Activated naive CD8-positive, alpha-beta T cell treated with anti-CD3 and anti-CD28 coated beads for 36 hours (primary cell): ENCODE results near the gene GLIS1. TPM values are rescaled to one million over a fixed set of nuclear protein-coding genes. Genes with fewer than 3 reads are reported as not detected.

Experiments used
- DNase-seq: peaks from one replicate; pipeline ENCODE4 v3.0.0; 2021
- H3K27ac Mint-ChIP-seq: one replicate; pipeline ENCODE4 v1.8.0; 2022; ENCODE audit warnings: mild to moderate bottlenecking, moderate library complexity, mixed read lengths
- H3K27me3 Mint-ChIP-seq: one replicate; pipeline ENCODE4 v1.8.0; 2022; ENCODE audit warnings: mild to moderate bottlenecking, mixed read lengths
- H3K36me3 Mint-ChIP-seq: one replicate; pipeline ENCODE4 v1.8.0; 2021; ENCODE audit warnings: mild to moderate bottlenecking, mixed read lengths
- H3K4me1 Mint-ChIP-seq: one replicate; pipeline ENCODE4 v1.8.0; 2021; ENCODE audit warnings: mixed read lengths
- H3K4me3 Mint-ChIP-seq: one replicate; pipeline ENCODE4 v1.8.0; 2022; ENCODE audit warnings: mild to moderate bottlenecking, moderate library complexity, mixed read lengths
- H3K9me3 Mint-ChIP-seq: one replicate; pipeline ENCODE4 v1.8.0; 2022; ENCODE audit warnings: mixed read lengths
- total RNA-seq, 2 experiments: library from RNA; stranded (reverse); gene quantifications; one replicate each; pipeline ENCODE4 v1.2.3, GENCODE V29; 2021

The GLIS1 gene
- total RNA-seq, 2 experiments from 2014 or later: 0.10 TPM; not detected in 1

- H3K4me3 Mint-ChIP-seq: no peak overlapping the region
- H3K36me3 Mint-ChIP-seq: no peaks in the 10 kb centered on the region
- no peaks in the 10 kb centered on the region for H3K9me3 Mint-ChIP-seq
Measured at GRCh38 chr1:53696990-53697389, 42.0 kb downstream of the GLIS1 start.

DNA sequence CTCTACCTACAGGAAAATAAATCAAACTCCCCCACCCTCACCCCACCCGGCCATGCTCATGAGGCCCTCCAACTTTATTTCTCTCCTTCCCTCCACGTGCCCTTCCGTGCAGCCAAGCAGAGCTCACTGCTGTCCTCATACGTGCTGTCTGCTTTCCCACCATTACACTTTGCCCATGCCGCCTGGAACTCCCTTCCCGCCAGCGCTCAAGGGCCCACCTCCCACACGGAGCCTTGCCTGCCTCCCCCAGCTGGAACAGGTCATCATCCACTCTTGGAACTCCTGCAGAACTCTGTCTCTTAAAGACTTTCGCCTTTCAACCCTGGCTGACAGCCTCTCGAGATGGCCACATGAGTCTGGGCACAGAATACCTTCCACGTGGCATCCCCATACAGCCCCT is 42.4 kb downstream of the GLIS1 start:
- no peaks in the 10 kb centered on the region for H3K9me3 Mint-ChIP-seq
- H3K4me1 Mint-ChIP-seq: no peaks in the 10 kb centered on the region
- no peak overlapping the region for H3K4me3 Mint-ChIP-seq
- no peaks in the 10 kb centered on the region for H3K27me3 Mint-ChIP-seq
- DNase-seq: no peak
- no peak overlapping the region for H3K27ac Mint-ChIP-seq
- no peaks in the 10 kb centered on the region for H3K36me3 Mint-ChIP-seq

More at GRCh38 chr1:53696990-53697389, 42.0 kb downstream of the GLIS1 start:
- Mint-ChIP-seq H3K4me1 (no peaks in the 10 kb centered on the region), H3K27ac (no peak overlapping the region), H3K27me3 (no peaks in the 10 kb centered on the region)
- no peak for DNase-seq

GRCh38 chr1:53696051-53696450 is 42.9 kb downstream of the GLIS1 start:
- Mint-ChIP-seq H3K4me3 (no peak overlapping the region), H3K36me3 (no peaks in the 10 kb centered on the region), H3K9me3 (no peaks in the 10 kb centered on the region), H3K4me1 (no peaks in the 10 kb centered on the region), H3K27ac (no peak overlapping the region), H3K27me3 (no peaks in the 10 kb centered on the region)
- no peak for DNase-seq

- Mint-ChIP-seq H3K36me3 (no peaks in the 10 kb centered on the region), H3K27ac (no peak overlapping the region), H3K9me3 (no peaks in the 10 kb centered on the region)
Measured at GRCh38 chr1:53695116-53695515, 43.8 kb downstream of the GLIS1 start.

GRCh38 chr1:53694718-53695091 is 44.3 kb downstream of the GLIS1 start:
- no peak overlapping the region for H3K4me3 Mint-ChIP-seq
- no peak overlapping the region for H3K27ac Mint-ChIP-seq
- H3K36me3 Mint-ChIP-seq: no peaks in the 10 kb centered on the region
- no peaks in the 10 kb centered on the region for H3K4me1 Mint-ChIP-seq
- H3K27me3 Mint-ChIP-seq: no peaks in the 10 kb centered on the region
- H3K9me3 Mint-ChIP-seq: no peaks in the 10 kb centered on the region
- DNase-seq: no peak

More at GRCh38 chr1:53695116-53695515, 43.8 kb downstream of the GLIS1 start:
- no peak overlapping the region for H3K4me3 Mint-ChIP-seq
- no peak for DNase-seq
- H3K4me1 Mint-ChIP-seq: no peaks in the 10 kb centered on the region
- H3K27me3 Mint-ChIP-seq: no peaks in the 10 kb centered on the region

DNA sequence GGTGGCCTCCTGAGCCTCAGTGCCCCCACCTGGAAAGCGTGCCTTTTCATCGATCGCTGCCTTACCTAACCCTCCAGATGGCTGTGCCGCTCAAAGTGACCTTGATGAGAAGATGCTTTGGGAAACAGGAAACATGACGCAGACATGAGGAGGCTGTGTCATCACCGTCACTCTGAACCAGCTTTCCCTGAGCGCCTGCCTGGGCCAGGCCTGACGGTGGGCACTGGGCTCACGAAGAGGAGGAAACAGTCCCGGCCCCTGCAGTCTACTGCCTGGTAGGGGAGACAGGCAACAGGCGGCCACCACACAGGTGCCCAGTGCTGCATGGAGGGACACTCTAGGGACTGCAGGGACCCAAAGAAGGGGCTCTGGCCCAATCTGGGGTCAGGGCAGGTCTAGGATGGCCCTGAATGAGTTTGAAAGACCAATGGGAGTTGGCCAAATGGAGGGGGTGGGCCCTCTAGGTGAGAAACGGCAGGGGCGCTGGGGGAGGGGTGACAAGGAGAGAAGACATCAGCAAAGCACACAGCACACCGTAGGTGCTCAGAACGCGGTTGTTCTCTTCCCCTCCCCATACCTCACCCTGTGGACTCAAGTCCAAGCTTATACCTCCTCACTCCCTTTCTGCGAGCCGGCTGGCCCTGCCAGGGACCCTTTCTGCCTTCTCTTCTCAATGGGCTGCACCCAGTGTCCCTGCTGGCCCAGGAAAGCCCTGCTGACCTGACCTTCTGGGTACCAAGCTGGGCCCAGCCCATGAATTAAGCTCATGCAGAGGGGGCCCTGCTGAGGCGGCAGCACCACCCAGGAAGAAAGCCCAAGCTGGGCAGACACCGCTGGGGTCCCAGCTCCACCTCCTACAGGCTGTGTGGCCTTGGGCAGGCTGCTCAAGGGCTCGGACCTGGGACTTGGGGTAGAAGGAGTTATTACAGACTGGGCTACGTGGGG is 44.9 kb downstream of the GLIS1 start:
- no peak overlapping the region for H3K27ac Mint-ChIP-seq
- H3K9me3 Mint-ChIP-seq: no peaks in the 10 kb centered on the region
- no peaks in the 10 kb centered on the region for H3K36me3 Mint-ChIP-seq
- no peaks in the 10 kb centered on the region for H3K4me1 Mint-ChIP-seq
- H3K4me3 Mint-ChIP-seq: no peak overlapping the region
- no peak for DNase-seq
- H3K27me3 Mint-ChIP-seq: no peaks in the 10 kb centered on the region

DNA sequence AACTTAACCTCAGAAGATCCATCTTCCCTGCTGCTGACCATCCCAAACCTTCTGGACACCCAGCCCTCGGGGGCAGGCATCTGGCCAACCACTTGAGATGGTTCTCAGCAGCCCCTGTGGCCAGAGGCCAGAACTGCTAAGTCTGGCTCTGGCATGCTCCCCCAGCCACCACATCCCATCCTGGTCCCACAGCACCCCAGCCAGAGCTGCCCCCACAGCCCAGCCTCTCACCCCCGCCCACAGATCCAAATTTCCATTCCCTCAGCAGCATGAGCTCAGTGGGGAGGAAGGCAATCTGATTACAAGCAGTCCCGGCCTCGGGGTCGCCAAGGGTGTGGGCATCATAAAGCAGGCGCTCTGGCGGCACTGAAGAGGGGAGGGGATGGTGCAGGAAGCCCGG is 45.6 kb downstream of the GLIS1 start:
- no peak for DNase-seq
- Mint-ChIP-seq H3K4me1 (no peaks in the 10 kb centered on the region), H3K27ac (no peak overlapping the region), H3K9me3 (no peaks in the 10 kb centered on the region), H3K36me3 (no peaks in the 10 kb centered on the region), H3K27me3 (no peaks in the 10 kb centered on the region), H3K4me3 (no peak overlapping the region)

DNA sequence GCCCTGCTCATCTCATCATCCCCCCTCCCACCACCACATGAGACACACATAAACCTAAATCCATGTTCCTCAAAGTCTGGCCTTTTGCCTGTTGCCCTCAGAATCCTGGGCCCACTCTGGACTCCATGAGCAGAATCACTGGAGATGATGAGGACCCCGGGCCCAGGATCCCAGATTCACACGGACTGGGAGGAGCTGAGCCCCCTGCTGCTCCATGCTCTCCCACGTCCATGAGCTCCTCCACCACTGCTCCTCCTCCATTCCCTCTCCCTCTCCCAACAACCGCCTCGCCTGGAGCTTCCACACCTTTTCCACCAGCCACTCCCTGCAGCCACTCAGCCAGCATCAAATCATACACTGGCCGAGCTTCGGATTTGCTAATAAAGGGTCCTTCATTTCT is 47.6 kb downstream of the GLIS1 start:
- Mint-ChIP-seq H3K4me1 (no peaks in the 10 kb centered on the region), H3K9me3 (no peaks in the 10 kb centered on the region), H3K4me3 (no peak overlapping the region), H3K27me3 (no peaks in the 10 kb centered on the region), H3K36me3 (no peaks in the 10 kb centered on the region), H3K27ac (no peak overlapping the region)
- DNase-seq: no peak

GRCh38 chr1:53690411-53690810 is 48.6 kb downstream of the GLIS1 start:
- DNase-seq: no peak
- no peak overlapping the region for H3K27ac Mint-ChIP-seq
- no peaks in the 10 kb centered on the region for H3K36me3 Mint-ChIP-seq
- no peaks in the 10 kb centered on the region for H3K4me1 Mint-ChIP-seq
- H3K4me3 Mint-ChIP-seq: no peak overlapping the region
- no peaks in the 10 kb centered on the region for H3K27me3 Mint-ChIP-seq
- H3K9me3 Mint-ChIP-seq: no peaks in the 10 kb centered on the region

- no peaks in the 10 kb centered on the region for H3K9me3 Mint-ChIP-seq
- H3K27me3 Mint-ChIP-seq: no peaks in the 10 kb centered on the region
- H3K27ac Mint-ChIP-seq: no peak overlapping the region
- H3K4me1 Mint-ChIP-seq: no peaks in the 10 kb centered on the region
- no peak for DNase-seq
- no peak overlapping the region for H3K4me3 Mint-ChIP-seq
- no peaks in the 10 kb centered on the region for H3K36me3 Mint-ChIP-seq
Measured at GRCh38 chr1:53689736-53690326, 49.1 kb downstream of the GLIS1 start.

GRCh38 chr1:53689223-53689622 is 49.7 kb downstream of the GLIS1 start:
- H3K9me3 Mint-ChIP-seq: no peaks in the 10 kb centered on the region
- no peak overlapping the region for H3K4me3 Mint-ChIP-seq
- H3K4me1 Mint-ChIP-seq: no peaks in the 10 kb centered on the region
- no peak for DNase-seq
- H3K36me3 Mint-ChIP-seq: no peaks in the 10 kb centered on the region
- no peaks in the 10 kb centered on the region for H3K27me3 Mint-ChIP-seq
- H3K27ac Mint-ChIP-seq: no peak overlapping the region

DNA sequence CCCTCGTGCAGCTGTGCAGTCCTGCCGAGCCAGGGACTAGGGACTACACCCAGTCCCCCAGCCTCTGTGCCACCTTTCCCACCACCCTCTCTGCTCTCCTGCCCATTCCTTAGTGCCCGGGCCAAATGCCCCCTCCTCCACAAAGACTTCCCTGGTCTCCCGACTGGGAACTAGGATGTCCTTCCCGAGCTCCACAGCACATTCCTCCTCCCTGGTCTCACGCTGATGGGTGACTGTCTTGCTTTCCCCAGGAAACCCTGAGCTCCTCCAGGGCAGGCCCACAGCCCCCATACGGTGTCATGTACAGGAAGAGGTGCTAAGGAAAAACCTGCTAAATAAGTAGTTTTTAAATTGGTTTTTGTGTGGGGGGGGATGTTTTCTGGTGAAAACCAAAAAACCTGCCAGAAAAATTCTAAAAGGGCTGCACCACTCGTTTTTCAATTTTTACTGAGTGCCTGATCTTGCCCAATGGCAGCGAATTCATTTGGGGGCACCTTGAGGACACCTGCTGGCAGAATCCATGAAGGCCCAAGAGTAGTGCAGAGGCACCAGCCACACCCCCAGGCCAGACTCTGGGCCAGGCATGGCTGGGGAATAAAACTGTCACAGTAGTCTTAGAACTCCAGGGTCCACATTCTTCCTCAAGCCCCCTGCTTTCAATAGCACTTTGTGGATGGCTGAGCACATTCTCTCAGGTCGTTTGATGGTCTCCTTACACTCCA is 50.4 kb downstream of the GLIS1 start:
- no peaks in the 10 kb centered on the region for H3K4me1 Mint-ChIP-seq
- no peaks in the 10 kb centered on the region for H3K27me3 Mint-ChIP-seq
- H3K36me3 Mint-ChIP-seq: no peaks in the 10 kb centered on the region
- no peak for DNase-seq
- no peak overlapping the region for H3K27ac Mint-ChIP-seq
- no peaks in the 10 kb centered on the region for H3K9me3 Mint-ChIP-seq
- no peak overlapping the region for H3K4me3 Mint-ChIP-seq

- no peaks in the 10 kb centered on the region for H3K4me1 Mint-ChIP-seq
- H3K27ac Mint-ChIP-seq: no peak overlapping the region
- H3K9me3 Mint-ChIP-seq: no peaks in the 10 kb centered on the region
- H3K36me3 Mint-ChIP-seq: no peaks in the 10 kb centered on the region
- H3K4me3 Mint-ChIP-seq: no peak overlapping the region
- DNase-seq: no peak
- H3K27me3 Mint-ChIP-seq: no peaks in the 10 kb centered on the region
Measured at GRCh38 chr1:53687901-53688300, 51.1 kb downstream of the GLIS1 start.

DNA sequence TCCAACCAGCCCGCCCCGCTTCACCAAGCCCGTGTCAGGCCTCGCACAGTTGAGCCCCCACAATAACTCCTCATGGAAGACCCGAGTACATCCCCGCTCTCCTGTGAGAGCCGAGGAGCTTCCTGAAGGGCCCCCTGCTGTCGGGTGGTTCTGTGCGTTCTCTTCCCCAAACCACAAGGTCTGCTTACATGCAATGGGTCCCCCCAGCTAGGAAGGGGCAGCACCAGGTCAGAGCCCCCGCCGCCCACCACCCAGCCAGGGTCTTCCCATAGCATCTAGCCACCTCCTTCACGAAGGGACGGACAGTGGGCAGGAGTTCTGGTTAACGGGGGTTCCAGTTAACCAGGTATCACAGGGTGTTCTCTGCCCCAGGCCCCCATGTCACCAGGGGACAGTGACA is 51.5 kb downstream of the GLIS1 start:
- Mint-ChIP-seq H3K27me3 (no peaks in the 10 kb centered on the region), H3K36me3 (no peaks in the 10 kb centered on the region), H3K9me3 (no peaks in the 10 kb centered on the region), H3K4me3 (no peak overlapping the region), H3K27ac (no peak overlapping the region), H3K4me1 (peaks cover under 1% of the 10 kb centered on the region)
- no peak for DNase-seq

GRCh38 chr1:53686965-53687267 is 52.0 kb downstream of the GLIS1 start:
- H3K4me1 Mint-ChIP-seq: peaks cover 5% of the 10 kb centered on the region
- H3K4me3 Mint-ChIP-seq: no peak overlapping the region
- no peak overlapping the region for H3K27ac Mint-ChIP-seq
- no peaks in the 10 kb centered on the region for H3K36me3 Mint-ChIP-seq
- peaks cover 2% of the 10 kb centered on the region for H3K27me3 Mint-ChIP-seq
- H3K9me3 Mint-ChIP-seq: no peaks in the 10 kb centered on the region
- no peak for DNase-seq
